GDM1 (cell line): ENCODE results near the gene MED13L.
"Not testable (repeated sequence)": the region's sequence is repeated elsewhere in the genome, so short reads cannot be mapped to it uniquely, and the experiment has no call there.

ENCODE experiments used
- DNase-seq: peaks from one replicate; lab custom pipeline; 2025; lab: John Stamatoyannopoulos, UW

MED13L gene

GRCh38 chr12:116009805-116010204 lies 267.7 kb downstream of the MED13L start:
- DNase-seq = no peak

DNA sequence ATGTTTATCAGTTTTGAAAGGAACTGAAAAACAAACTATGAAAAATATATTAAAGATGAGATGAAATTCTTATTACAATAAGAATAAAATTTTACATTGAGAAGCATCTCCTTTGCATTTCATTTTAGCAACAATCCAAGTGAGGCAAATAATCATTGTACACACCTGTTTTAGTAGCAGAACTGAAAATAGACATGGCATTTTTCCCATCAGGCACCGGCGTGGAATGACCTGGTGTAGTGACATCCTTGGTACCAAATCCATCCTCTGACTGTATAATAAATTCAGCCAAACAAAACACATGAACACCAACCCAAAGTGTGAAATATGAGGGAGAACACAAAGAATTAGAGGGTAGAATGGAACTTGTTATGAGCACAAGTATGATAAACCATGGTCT lies 271.4 kb downstream of the MED13L start:
- DNase-seq = no peak

- DNase-seq = no peak
Measured at GRCh38 chr12:116002890-116003536, 274.5 kb downstream of the MED13L start.

- DNase-seq = no peak
Measured at GRCh38 chr12:116000252-116000651, 277.2 kb downstream of the MED13L start.

DNA sequence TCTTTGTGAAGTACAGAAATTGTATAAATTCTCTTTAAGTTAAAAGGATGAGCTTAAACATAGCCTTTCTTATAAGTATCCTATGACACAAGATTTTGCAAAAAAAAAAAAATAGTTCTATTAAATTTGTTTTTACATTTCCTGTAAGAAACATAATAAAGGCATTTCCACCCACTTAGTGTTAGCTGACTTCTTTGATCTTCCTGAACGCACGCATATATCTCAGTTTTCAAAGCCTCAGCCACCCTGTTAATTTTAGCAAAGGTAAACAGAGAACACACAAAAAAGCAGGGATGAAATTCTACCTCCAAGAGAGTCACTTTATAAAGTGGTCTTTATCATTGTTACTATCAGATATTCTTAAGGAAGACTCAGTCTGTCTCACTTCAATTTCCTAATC lies 277.9 kb downstream of the MED13L start:
- DNase-seq = no peak

DNA sequence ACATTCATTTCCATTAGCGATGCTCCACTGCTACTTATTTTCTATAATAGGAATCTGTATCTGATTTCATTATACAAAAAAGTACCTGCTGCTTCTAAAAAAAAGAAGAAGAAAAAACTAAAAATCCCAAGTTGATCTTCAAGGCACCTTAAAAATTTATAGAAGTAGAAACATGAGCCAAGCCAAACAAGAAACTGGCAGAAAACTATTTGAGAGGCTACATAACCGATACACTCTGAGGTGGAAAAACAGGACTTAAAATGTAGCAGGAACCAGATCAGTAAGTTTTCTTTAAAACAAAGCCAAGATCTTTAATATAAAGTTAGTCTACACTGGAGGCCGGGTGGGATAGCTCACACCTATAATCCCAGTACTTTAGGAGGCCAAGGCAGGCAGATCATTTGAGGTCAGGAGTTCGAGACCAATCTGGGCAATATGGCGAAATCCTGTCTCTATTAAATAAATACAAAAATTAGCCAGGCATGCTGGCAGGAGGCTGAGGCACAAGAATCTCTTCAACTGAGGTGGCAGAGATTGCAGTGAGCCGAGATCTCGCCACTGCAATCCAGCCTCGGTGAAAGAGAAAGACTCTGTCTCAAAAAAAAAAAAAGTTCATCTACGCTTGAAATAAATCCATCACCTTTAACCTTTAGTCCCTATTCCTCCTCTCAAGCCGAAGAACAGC lies 278.6 kb downstream of the MED13L start:
- no peak for DNase-seq

DNA sequence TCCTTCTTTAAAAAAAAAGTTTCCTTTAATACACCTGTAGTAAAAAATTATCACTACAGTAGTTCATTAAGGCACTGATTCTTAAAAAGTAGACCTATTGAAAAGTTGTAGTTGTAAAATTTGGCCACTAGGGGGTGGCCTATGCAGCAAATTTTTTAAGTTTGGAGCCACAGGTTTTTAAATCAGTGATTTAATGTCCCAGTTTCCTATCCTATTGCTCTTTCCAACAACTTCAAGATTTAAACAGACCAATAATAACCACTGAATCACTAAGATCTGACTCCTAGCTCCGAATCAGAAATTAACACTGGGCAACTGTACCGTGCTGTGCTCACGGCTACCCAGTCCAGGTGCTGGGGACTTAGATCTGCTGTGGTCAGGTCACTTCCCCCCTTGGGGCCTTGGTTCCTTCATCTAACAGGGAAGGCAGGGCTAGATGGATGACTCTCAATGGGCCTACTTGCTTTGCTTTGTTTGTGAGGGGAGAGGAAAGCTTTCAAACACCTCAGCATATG lies 279.3 kb downstream of the MED13L start:
- no peak for DNase-seq

DNA sequence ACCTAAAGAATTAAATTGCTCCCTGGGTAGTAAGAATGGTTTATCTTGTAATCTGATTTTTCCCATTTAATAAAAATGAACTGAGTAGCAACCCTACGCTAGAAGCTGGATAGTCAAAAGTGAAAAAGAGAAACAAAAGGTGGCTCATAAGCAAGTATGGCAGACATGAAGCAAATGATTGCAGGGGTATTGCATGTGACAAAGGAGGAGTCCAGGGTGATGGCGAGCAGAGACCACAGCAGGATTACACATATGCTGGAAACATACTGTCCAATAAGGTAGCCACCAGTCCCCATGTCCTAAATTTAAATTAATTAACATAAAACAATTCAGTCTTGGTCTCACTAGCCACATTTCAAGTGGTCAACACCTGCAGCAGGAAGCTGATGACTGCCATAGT lies 283.8 kb downstream of the MED13L start:
- DNase-seq = no peak

GRCh38 chr12:115990241-115990640 lies 287.3 kb downstream of the MED13L start:
- DNase-seq = no peak

DNA sequence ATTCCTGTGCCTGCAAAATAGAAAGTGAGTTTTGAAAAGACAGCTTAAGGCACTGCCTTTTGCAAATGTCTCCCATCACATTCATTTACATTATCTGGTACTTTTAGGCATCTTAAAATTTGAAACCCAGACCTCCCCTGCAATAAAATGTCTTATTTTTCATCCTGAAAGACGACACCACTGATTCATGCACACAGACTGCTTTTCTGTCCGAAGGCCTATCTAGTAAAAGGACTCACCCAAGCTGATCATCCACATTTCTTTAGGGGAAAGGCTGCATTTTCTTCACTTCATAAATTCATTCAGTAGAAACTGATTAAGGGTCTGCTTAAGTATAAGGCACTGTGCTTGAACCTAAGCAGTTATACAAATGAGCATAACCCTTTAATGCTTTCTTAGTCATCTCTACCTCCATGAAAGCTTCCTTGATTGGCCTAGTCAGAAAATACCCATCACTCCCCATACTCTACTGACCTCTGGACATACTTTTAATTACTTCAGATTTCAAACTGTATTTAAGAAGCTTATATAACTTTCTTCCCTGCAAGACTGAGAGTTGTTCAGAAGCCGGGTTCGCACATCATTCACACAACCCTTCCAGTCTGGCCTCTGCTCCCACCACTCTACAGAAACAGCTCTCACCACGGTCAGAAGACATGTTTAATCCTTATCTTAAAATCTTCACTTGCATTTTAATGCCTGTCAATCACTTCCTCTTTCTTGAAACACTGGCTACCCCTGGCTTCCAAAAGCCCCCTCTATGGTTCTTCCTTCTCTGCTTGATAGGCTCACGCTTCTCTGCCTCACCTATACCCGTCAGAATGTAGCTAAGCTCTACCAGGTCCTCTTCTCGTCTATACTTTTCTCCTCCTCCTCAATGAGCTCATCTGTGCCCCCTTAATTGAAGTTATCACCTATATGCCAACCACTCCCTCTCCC lies 288.6 kb downstream of the MED13L start:
- DNase-seq = no peak

DNA sequence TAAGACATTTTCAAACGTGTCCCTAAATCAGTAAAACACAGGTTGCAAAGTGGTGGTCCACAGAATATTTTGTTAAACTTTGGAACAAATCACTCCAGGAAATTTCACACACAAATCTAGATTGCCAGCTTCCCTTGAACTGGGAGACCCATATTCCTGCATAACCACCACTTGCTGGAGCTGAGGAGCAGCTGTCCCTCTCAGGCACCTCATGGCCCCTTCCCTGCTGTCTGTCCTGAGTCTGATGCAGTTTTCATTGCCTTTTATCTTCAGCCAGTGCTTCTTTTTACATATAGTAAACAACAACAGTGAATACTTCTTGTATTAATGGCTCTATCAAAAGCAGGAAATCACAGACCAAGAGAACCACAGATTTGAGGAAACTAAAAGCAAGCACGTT lies 289.3 kb downstream of the MED13L start:
- no peak for DNase-seq

DNA sequence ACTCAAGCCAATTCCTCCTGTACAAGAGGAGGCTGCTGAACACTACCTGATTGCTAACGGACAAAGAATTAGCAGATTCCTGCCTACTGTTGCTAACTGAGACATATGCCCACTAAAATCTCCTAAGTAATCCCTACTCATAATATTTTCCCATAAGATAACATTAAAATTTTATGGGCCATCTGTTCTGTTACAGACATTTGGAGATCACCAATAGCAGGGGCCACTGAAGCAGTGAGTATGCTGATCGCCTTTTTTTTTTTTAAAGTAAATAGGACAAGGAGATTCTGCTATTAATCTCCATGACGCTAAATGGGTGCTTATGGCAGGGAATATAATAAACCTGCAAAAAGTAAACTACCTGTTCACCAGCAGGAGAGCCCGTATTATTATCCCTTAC lies 292.9 kb downstream of the MED13L start:
- no peak for DNase-seq

GRCh38 chr12:115983226-115983798 lies 294.2 kb downstream of the MED13L start:
- DNase-seq = no peak

GRCh38 chr12:115980339-115980738 lies 297.2 kb downstream of the MED13L start:
- no peak for DNase-seq

DNA sequence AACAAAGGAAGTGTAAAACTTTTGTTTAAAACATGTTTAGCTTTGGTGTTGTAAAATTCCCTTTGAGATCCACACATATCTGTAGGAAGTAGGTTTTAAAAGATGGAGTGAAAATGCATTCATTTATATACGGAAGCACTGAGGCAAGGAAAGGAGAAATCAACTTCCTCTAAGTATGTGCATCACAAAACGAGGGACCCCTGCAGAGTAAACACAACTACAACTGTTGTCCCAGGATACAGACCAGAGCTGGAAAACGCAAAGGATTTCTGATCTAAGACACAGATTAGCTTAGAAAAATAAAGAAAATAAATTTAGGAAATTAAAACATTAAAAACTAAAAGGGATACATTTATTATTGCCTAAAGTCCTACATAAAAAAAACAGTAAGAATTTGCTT lies 297.6 kb downstream of the MED13L start:
- DNase-seq = no peak

- DNase-seq = no peak
Measured at GRCh38 chr12:115979351-115979750, 298.1 kb downstream of the MED13L start.

- DNase-seq = not testable (repeated sequence)
Measured at GRCh38 chr12:115976829-115977228, 300.7 kb downstream of the MED13L start.

DNA sequence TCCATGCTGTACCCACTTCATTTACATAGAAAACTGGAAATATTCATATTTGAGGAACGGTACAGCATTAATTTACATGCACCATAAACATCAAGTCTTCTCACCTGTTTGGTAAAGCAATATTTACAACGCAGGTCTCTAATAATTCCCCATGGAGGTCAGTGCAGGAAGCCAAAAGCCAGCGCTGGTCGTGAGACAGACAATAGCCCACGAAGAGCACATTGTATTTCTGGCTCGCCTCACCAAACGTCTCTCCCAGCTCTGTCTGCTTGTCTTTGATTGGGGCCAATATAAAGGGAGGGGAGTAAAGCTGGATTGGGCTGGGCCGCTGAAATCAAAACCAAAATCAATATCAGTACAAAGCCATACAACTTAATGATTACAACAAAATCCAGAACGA lies 302.1 kb downstream of the MED13L start:
- no peak for DNase-seq

DNA sequence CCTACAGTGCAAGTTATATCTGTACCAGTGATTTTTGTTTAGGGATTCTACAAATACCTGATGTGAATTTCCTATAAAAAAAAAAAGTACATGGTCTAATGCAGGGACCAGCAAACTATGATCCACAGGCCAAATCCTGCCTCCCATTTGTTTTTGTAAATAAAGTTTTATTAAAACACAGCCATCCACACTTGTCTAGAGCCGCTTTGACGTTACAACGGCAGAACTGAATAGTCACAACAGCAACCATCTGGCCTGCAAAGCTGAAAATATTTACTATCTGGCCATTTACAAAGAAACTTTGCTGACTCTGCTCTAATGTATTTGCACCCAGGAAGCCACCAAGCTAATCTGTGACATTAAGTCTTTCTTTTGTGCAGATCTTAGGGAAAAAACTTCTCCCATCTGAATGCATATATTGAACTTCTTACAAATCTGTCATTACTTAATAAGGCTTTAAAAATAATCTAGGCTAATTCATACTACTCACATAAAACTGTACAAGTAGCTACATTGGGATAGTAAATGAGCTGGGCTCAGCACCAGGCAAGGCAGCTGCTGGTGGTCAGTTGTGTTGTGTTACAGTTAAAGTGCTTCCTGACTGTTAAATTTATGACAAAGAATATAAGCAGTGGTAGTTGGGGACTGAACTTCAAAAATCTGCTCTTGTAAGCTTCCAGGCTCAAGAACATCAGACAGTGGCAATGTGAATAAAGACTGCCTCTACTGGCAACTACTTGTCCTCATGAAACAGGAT lies 303.3 kb downstream of the MED13L start:
- DNase-seq = no peak

GRCh38 chr12:115973066-115973465 lies 304.4 kb downstream of the MED13L start:
- DNase-seq = no peak

GRCh38 chr12:115972241-115972640 lies 305.3 kb downstream of the MED13L start:
- no peak for DNase-seq

DNA sequence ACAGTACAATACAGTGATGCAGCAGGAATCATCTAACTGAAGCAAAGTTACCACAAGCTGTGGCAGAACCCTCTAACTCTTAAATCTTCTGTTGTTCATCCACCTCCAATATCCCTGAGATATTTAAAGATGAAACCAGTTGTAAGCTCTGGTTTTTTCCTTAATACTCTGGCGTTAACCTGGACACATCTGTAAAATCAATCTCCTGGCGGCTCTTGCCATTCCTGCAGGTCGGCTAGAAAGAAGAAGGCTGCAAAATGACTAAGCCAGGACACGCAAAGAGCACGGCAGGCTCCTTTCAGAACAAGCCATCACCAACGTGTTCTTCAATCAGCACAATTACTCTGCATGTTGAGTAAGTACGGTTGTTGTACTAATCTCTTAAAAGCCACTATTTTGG lies 309.3 kb downstream of the MED13L start:
- no peak for DNase-seq
